Stimulated activated CD4-positive, alpha-beta T cell treated with anti-CD3 and anti-CD28 coated beads, Interleukin-1b, Interleukin-23, amount 100 ng/mL, for 48 hours (primary cell): ENCODE measurements around the gene TMC1.
A peak's percentile ranks its signal among the peaks of the same experiment; 100 is the strongest.
"Not testable (repeated sequence)": the region's sequence is repeated elsewhere in the genome, so short reads cannot be mapped to it uniquely, and the experiment has no call there.

Experiments
- DNase-seq: peaks from one replicate; pipeline ENCODE4 v3.0.0-alpha.2; 2020

The TMC1 gene

DNA sequence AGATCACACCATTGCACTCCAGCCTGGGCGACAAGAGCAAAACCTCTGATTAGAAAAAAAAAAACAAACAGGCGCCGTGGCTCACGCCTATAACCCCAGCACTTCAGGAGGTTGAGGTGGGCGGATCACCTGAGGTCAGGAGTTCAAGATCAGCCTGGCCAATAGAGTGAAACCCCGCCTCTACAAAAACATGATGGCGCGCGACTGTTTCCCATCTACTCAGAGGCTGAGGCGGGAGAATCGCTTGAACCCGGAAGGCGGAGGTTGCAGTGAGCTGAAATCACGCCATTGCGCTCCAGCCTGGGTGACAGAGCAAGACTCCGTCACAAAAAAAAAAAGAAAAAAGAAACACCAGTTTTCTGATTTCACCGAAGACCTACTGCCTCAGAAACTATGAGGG lies at the start of gene TMC1:
TSS of gene TMC1 (plus strand) at position 193 of the 400 bp plus-strand sequence. CDS start 127,041 bp downstream, outside the sequence.
- not testable (repeated sequence) for DNase-seq

GRCh38 chr9:72473474-72474261 lies 47.7 kb upstream of the TMC1 start:
- no peak for DNase-seq

- no peak for DNase-seq
Observed at GRCh38 chr9:72474676-72475075, 46.7 kb upstream of the TMC1 start.

- DNase-seq, result no peak
Observed at GRCh38 chr9:72476100-72476499, 45.3 kb upstream of the TMC1 start.

- peak; percentile 51 for DNase-seq
Observed at GRCh38 chr9:72476617-72477437, 44.6 kb upstream of the TMC1 start.

DNA sequence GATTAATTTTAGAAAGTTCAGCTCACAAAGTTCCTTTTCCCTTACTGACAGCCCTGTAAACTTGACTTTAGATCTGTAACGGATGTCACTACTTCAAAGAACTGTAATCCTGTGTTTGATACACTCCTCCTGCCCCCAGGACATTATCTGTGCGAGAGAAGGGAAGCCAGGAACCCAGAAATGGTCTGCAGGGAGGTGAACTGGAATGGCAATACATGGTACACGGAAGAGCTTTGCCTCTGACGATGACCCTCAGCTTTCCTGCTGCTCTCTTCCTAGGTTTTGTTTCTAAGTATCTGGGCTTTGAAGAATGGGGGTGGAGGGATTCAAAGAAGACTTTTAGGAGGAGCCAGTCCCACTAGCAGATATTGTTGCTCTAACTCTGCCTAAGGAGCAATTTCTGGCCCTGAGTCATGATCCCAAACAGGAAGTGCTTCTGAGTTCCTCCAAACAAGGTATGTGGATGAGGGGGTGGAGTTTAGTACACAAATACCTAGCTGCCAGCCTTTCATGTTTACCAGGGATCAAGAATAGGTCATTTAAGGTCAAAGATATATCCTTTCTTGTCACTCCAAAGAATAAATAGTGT lies 43.4 kb upstream of the TMC1 start:
- no peak for DNase-seq

DNA sequence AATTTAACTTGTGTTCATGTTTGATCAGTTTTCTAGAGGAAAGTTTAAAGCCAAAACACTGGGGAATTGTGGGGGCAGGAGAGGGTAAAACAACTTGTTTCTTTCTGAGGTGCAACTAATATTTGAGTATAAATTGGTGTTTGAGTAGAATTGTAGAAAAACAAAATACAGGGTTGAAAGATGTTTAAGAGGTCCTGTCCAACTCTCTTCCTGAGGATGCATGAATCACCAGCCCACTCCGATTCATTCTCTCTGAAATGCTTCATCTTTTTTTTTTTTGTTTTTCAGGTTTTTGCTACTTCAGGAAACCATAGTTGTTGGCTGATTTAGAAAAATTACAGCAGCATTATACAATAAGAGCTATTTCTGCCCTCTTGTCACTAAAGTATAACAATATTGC lies 42.4 kb upstream of the TMC1 start:
- no peak for DNase-seq

DNA sequence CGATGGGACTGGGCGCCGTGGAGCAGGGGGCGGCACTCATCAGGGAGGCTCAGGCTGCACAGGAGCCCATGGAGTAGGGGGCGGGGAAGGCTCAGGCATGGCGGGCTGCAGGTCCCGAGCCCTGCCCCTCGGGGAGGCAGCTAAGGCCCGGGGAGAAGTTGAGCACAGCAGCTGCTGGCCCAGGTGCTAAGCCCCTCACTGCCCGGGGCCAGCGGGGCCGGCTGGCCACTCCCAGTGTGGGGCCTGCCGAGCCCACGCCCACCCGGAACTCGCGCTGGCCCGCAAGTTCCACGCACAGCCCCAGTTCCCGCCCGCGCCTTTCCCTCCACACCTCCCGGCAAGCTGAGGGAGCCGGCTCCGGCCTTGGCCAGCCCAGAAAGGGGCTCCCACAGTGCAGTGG lies 41.1 kb upstream of the TMC1 start:
- DNase-seq, result not testable (repeated sequence)

DNA sequence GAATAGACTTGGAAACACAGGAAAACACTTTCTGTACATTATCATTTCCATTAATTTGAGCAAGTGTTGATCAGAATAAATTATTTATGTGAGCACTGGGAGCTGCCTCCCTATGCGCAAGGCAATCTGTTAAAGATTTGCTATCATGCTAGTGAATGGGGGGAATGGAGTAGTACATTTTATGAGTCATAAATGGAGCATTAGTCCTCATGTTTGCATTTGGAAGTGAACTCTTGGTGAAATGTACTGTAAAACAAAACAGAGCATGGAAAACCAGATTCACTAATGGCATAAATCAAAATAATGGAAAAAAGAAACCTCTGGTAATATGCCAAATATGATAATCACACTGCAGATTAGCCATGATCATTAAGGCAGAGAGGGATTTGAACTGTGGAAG lies 40.5 kb upstream of the TMC1 start:
- no peak for DNase-seq

- DNase-seq, result no peak
Observed at GRCh38 chr9:72485821-72486593, 35.4 kb upstream of the TMC1 start.

GRCh38 chr9:72486594-72486955 lies 34.8 kb upstream of the TMC1 start:
- no peak for DNase-seq

DNA sequence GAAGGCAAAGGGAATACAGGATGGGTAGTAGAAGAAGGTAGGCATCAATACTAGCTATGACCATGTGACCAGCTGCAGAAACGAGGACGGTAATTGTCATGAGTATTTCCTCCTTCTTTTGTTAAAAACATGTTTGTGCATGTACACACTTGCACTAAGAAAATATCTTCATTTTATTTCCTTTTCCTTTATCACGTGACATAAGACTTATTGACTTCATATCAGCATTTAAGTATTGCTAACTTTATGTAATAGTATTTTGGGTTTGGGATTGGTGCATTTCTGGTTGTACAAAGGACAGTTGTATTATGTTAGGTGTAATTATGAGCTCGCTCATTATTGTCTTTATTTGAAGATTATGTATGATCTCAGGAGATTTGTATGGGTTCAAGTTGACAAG lies 33.7 kb upstream of the TMC1 start:
- DNase-seq, result not testable (repeated sequence)

- DNase-seq, result no peak
Observed at GRCh38 chr9:72489986-72490385, 31.4 kb upstream of the TMC1 start.

DNA sequence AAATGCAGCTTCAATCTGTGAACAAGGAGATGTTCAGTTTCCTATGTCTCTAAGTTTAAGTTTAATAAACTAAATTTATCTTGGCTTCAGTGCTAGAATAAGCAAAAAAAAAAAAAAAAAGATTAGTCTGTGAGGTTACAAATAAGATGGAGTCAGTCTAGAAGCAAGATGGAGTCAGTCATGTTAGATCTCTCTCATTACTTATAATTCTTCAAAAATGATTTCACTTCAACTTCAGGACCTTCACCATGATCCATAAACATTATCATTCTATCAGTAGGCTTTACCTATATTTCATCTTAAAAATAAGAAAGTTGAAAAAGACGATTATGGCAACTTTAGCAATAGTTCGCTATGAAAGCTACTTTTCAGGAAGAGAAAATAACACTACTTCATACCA lies 30.2 kb upstream of the TMC1 start:
- no peak for DNase-seq

DNA sequence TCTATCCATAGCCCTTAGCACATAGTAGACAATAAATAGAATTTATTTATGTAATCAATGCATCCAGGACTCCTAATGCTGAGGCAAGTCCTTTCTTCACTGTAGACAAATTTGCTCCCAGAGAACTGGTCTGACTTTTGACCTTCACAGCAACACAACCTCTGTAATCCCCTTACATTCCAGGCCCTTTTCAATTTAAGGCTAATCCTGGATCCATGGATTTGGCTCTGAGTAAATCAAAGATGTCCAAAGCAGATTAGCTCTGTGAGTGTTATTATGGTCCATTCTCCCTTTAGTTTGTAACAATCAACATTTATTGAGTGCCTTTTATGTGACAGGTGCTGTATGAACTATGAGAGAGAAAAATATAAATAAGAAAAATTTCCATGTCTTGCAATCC lies 27.4 kb upstream of the TMC1 start:
- no peak for DNase-seq

DNA sequence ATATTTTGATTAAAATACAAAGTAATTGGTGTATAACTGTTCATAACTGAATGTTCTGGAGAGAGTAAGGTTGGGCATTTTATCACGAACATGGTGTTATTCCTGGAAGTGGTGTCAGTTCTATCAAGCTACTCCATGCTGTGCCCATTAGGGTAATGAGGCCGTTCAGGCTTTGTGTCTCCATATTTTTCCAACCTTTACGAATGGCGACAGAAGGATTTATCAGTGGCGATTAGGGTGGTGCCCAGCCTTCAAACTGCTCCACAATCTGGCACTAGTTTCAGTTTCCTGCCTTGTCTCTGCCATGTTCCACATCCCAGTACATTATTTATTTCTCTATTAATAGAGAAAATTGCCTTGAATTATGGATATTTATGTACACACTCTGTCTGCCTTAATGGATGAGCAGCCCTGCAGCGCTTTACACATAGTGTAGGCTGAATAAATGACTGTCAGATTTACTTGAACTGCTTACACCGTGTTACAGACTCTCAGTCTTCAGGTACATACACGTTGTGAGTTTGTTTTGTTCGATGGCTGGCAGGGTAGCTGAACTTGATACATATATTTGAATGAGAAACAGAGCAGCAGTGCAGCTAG lies 23.9 kb upstream of the TMC1 start:
- DNase-seq, result no peak

DNA sequence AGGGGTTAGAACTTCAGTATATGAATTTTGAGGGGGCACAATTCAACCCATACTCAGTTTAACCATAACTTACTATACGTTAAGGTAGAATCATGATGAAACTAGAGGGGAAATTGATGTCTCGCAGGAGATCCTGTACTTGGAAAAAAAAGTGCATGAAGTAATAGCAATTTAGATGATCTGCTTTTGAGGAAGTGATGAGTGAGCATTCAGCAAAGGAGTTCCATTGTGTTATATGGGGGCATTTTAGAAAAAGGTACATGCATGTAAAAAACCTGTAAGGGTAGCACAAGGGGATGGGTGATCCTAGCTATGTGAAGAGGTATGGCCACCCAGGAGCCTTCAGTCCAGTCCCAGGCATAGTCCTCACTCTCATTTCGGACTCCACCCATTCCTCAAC lies 14.8 kb upstream of the TMC1 start:
- DNase-seq, result no peak

- DNase-seq, result no peak
Observed at GRCh38 chr9:72509053-72509452, 12.4 kb upstream of the TMC1 start.

DNA sequence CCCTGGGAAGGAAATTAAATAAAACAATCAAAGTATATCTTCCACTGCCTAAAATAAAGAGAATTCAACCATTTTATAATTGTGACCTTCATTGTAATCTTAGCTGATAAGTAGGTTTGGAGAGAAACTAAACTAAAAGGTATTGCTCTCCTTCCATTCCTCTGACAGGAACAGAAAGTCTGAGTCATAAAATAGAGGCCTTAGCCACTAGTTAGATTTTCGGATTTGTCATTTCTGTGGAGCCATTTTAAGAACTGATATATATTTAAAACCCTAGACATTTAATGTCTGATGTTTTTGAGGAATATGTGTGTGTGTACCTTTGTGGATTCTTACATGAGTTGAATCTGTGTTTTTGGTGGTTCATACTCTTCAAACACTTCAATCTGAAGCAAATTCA lies 11.8 kb upstream of the TMC1 start:
- no peak for DNase-seq

- DNase-seq, result not testable (repeated sequence)
Observed at GRCh38 chr9:72521011-72521410, 397 bp upstream of the TMC1 start.

- peak; percentile 61 for DNase-seq
Observed at GRCh38 chr9:72524820-72525540, 3.6 kb downstream of the TMC1 start.
